A673 (cell line): Measurements from ENCODE around the gene MBD5. TPM values are rescaled to one million over a fixed set of nuclear protein-coding genes. Genes with fewer than 3 reads are reported as not detected.

ENCODE experiments used
- BruUV-seq: library from RNA; stranded (reverse); fragments of 400-500 nt; replicated peaks from 2 replicates; lab custom pipeline; 2021; lab: Mats Ljungman, UMichigan
- CTCF ChIA-PET: fragments of 300-600 bp; sonication (Branson Sonifier 250); formaldehyde crosslinking; loops from one replicate; lab custom pipeline; 2022; ENCODE audit warnings: antibody characterized with exemption; lab: Charles Lee
- POLR2A ChIA-PET: fragments of 300-600 bp; sonication (Branson Sonifier 250); formaldehyde crosslinking; loops from one replicate; lab custom pipeline; 2022; ENCODE audit warnings: antibody characterized with exemption; ENCODE audit not compliant: low non-redundant PET; lab: Charles Lee
- DNase-seq: peaks from one replicate; pipeline ENCODE4 v3.0.0-alpha.2; 2015; ENCODE audit warnings: low spot score
- H3K27ac ChIP-seq: fragments of 200-600 bp; sonication (generic); 2 replicates; pipeline ENCODE4 v1.5.1; 2016; ENCODE audit warnings: mixed run types, low read depth, mild to moderate bottlenecking, mixed read lengths, antibody characterized with exemption, low read length; ENCODE audit not compliant: poor library complexity, severe bottlenecking
- H3K27me3 ChIP-seq: fragments of 200-600 bp; sonication (generic); replicated peaks from 2 replicates; pipeline ENCODE4 v1.6.1; 2017; ENCODE audit warnings: mixed run types, low read depth, mild to moderate bottlenecking, mixed read lengths, antibody characterized with exemption, low read length; ENCODE audit not compliant: insufficient read depth, poor library complexity
- H3K36me3 ChIP-seq: fragments of 200-600 bp; sonication (generic); 2 replicates; pipeline ENCODE4 v1.6.1; 2016; ENCODE audit warnings: mixed run types, mild to moderate bottlenecking, mixed read lengths, antibody characterized with exemption, low read length; ENCODE audit not compliant: insufficient read depth, poor library complexity, severe bottlenecking
- H3K4me1 ChIP-seq: fragments of 200-600 bp; sonication (generic); 2 replicates; pipeline ENCODE4 v1.6.1; 2017; ENCODE audit warnings: mixed run types, mild to moderate bottlenecking, mixed read lengths, antibody characterized with exemption, low read length; ENCODE audit not compliant: insufficient read depth, poor library complexity, severe bottlenecking
- H3K4me3 ChIP-seq: fragments of 200-600 bp; sonication (generic); 2 replicates; pipeline ENCODE4 v1.5.1; 2016; ENCODE audit warnings: low read depth, mixed run types, mild to moderate bottlenecking, mixed read lengths, low read length; ENCODE audit not compliant: poor library complexity, severe bottlenecking
- H3K9me3 ChIP-seq: fragments of 200-600 bp; sonication (generic); 2 replicates; pipeline ENCODE4 v1.6.1; 2016; ENCODE audit warnings: mixed run types, low read depth, mild to moderate bottlenecking, mixed read lengths, antibody characterized with exemption, low read length; ENCODE audit not compliant: poor library complexity, severe bottlenecking
- CTCF ChIP-seq: fragments of 300-800, 200-600 bp; sonication (generic); conservative IDR thresholded peaks from 2 replicates; pipeline ENCODE4 v1.5.1; 2017; ENCODE audit warnings: low read depth, mild to moderate bottlenecking, antibody characterized with exemption, low read length, moderate library complexity, mixed read lengths
- EZH2 ChIP-seq: fragments of 200-600 bp; sonication (generic); IDR thresholded peaks from 2 replicates; pipeline ENCODE4 v1.6.1; 2017; ENCODE audit warnings: borderline replicate concordance, low read depth, mild to moderate bottlenecking, mixed read lengths, antibody characterized with exemption, low read length; ENCODE audit not compliant: poor library complexity, severe bottlenecking
- intact Hi-C: fragments of 100-400 bp; cut with micrococcal nuclease; formaldehyde crosslinking; loops from one replicate; pipeline ENCODE4 v1.10.0; 2022; ENCODE audit not compliant: unreplicated experiment
- total RNA-seq: library from RNA; stranded (reverse); gene quantifications from 2 replicates; pipeline ENCODE4 v1.2.3, GENCODE V29; 2021

The MBD5 gene
- total RNA-seq, 1 experiment from 2014 or later = 32.4 TPM

GRCh38 chr2:148279216-148279615 lies 258.3 kb downstream of the MBD5 start:
- Histone ChIP-seq H3K4me1 (peaks cover 17% of the 10 kb centered on the region), H3K9me3 (no peaks in the 10 kb centered on the region), H3K36me3 (no peaks in the 10 kb centered on the region), H3K4me3 (no peak overlapping the region), H3K27me3 (no peaks in the 10 kb centered on the region), H3K27ac (no peak overlapping the region)
- BruUV-seq = no TSS peak
- no peak for DNase-seq
- intact Hi-C loops = no loop called here
- CTCF ChIA-PET = no interaction called here
- TF ChIP-seq CTCF = no peak
- no peak for TF ChIP-seq EZH2
- POLR2A ChIA-PET = no interaction called here

- Histone ChIP-seq H3K27me3 (no peaks in the 10 kb centered on the region), H3K36me3 (no peaks in the 10 kb centered on the region), H3K4me3 (no peak overlapping the region), H3K4me1 (peaks cover 17% of the 10 kb centered on the region), H3K9me3 (no peaks in the 10 kb centered on the region), H3K27ac (no peak overlapping the region)
- intact Hi-C loops = no loop called here
- ChIA-PET POLR2A (no interaction called here), CTCF (no interaction called here)
- TF ChIP-seq CTCF = no peak
- no peak for TF ChIP-seq EZH2
- no TSS peak for BruUV-seq
- DNase-seq = peak; percentile 53
Measured at GRCh38 chr2:148282201-148282600, 261.3 kb downstream of the MBD5 start.

GRCh38 chr2:148292431-148292830 lies 271.5 kb downstream of the MBD5 start:
- H3K4me3 ChIP-seq = no peak overlapping the region
- no peaks in the 10 kb centered on the region for H3K36me3 ChIP-seq
- no peak for TF ChIP-seq CTCF
- no peak for TF ChIP-seq EZH2
- no peaks in the 10 kb centered on the region for H3K9me3 ChIP-seq
- POLR2A ChIA-PET = no interaction called here
- no peaks in the 10 kb centered on the region for H3K4me1 ChIP-seq
- intact Hi-C loops = no loop called here
- H3K27ac ChIP-seq = no peak overlapping the region
- H3K27me3 ChIP-seq = no peaks in the 10 kb centered on the region
- no TSS peak for BruUV-seq
- CTCF ChIA-PET = no interaction called here
- DNase-seq = no peak
